HUDEP-2 (cell line): ENCODE measurements around the gene RFC1.
A peak's percentile ranks its signal among the peaks of the same experiment; 100 is the strongest.
"Not testable (repeated sequence)": the region's sequence is repeated elsewhere in the genome, so short reads cannot be mapped to it uniquely, and the experiment has no call there.

Experiments
- DNase-seq, 76 experiments: peaks; one replicate each; lab custom pipeline; 2025; ENCODE audit not compliant: unreplicated experiment in 76 of 76; lab: John Stamatoyannopoulos, UW

RFC1 gene

GRCh38 chr4:39308611-39309010 is 57.6 kb downstream of the RFC1 start:
- DNase-seq, result no peak

DNA sequence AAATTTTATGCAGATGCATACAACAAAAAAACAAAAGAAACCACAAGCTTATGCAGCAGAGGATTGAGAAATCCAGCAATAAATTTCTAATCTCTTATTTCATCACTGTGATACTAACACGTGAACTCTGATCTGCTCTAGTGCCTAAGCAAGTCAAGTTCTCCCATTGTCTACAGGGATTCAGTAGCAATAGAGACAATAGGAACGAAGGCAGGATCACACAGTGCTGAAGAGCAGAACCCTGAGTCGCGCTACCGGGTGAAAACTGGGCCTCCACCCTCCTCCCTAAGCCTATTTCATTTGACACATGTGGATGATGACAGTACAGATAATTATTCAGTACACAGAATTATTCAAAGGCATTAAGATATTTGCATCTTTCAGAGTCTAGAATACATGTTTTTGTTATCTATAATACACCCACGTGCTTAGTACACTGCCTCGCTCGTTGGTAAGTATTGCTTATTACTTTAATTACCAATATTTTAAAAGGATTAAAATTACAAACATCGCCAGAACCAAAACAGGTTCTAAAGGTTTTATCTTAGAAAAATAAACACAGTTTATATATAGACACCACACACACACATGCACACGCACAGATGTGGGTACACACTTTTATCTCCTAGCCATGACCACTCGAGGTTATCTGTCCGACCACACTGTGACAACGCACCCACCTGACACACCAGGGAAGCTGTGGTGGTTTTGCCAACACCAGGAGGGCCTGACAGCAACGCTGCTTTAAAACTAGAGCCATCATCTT is 60.1 kb downstream of the RFC1 start:
- peak in 66 of 76 experiments; percentile 2 to 81 (median 37) for DNase-seq

- DNase-seq, result no peak
Measured at GRCh38 chr4:39304651-39305050, 61.5 kb downstream of the RFC1 start.

DNA sequence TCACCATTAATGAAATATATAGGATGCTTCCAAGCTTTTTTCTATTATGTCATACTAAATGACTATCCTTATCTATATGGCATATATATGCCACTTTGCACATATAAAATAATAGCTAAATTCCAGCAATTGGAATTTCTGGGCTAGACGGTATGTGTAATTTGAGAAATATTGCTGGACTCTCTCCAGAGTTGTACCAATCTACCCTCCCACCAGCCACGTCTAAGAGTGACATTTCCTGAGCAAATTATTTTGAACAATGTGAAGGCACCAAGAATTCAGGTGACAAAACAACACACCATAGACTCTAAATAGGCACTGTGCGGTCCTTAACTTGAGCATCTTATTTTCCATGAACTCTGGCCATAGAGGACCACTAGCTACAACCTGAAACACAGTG is 62.3 kb downstream of the RFC1 start:
- DNase-seq, result no peak

- no peak for DNase-seq
Measured at GRCh38 chr4:39302901-39303300, 63.3 kb downstream of the RFC1 start.

DNA sequence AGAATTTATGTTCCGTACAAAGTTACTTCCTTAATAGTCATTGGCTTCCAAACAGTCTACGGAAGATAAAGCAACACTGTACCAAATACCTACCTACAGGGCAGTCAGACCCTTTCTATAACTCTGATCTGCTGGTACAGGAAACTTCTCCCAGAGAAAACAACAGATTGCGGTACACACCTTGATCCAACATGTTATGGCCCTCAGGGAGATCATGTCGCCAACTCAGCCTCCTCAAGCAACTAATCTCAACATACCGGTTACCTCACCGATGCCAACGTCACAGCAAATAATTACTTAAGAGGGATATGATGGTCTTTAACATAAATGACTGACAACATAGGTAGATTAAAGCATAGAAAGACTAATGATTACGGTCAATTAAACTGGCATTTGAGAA is 70.4 kb downstream of the RFC1 start:
- DNase-seq, result no peak

DNA sequence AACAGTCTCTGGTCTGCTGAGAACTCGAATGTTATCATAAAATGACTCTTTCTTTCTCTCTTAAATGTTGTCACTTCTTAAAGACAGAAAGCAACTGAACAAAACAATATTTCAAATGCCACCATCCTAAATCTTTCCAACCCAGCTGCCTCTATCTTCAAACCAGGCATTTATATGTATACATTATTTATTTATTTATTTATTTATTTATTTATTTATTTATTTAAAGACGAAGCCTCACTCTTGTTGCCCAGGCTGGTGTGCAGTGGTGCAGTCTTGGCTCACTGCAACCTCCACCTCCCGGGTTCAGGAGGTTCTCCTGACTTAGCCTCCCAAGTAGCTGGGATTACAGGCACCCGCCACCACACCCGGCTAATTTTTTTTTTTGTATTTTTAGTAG is 73.7 kb downstream of the RFC1 start:
- not testable (repeated sequence) for DNase-seq

- DNase-seq, result no peak
Measured at GRCh38 chr4:39291686-39292085, 74.5 kb downstream of the RFC1 start.

- no peak for DNase-seq
Measured at GRCh38 chr4:39287223-39287622, 78.9 kb downstream of the RFC1 start.

DNA sequence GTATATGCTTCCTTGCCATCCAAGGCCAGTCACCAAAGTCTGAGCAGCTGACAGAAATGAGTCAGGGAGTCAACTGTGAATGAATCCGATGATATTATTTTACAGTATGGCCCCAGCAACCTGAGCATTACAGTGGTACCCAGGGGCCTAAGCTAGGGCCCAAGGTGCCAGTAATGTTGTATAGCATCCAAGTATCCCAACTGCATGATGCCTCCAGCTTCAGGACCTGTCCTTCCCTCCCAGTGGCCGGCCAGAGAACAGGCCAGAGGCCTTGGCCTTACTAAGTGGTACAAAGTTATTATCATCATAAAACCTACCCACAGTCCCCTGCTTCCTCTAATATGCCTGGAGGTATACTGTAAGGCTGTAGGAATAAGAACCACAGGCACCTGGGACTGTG is 79.9 kb downstream of the RFC1 start:
- DNase-seq, result no peak

GRCh38 chr4:39285853-39286252 is 80.3 kb downstream of the RFC1 start:
- no peak for DNase-seq

- no peak for DNase-seq
Measured at GRCh38 chr4:39285111-39285795, 80.9 kb downstream of the RFC1 start.

GRCh38 chr4:39280770-39281169 is 85.4 kb downstream of the RFC1 start:
- DNase-seq, result no peak

GRCh38 chr4:39279416-39279815 is 86.7 kb downstream of the RFC1 start:
- DNase-seq, result no peak

- no peak for DNase-seq
Measured at GRCh38 chr4:39278476-39278875, 87.7 kb downstream of the RFC1 start.

- DNase-seq, result not testable (repeated sequence)
Measured at GRCh38 chr4:39277661-39278060, 88.5 kb downstream of the RFC1 start.

GRCh38 chr4:39274503-39274902 is 91.7 kb downstream of the RFC1 start:
- DNase-seq, result no peak

DNA sequence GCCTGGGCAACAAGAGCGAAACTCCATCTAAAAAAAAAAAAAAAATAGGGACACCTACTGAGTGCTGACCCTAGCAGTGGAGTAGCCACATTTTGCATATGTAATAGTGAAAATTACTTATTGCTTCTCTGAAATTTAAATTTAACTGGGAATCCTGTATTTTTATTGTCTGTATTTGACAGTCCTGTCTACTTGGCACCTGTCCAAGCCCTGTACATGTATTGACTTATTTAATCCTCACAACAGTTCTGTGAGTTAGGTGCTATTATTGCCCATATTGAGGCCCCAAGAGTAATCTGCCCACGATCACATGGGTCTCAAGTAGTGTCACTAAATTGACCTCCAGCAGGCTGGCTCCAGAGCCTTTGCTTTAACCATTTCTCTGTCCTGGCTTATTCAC is 102.3 kb downstream of the RFC1 start:
- peak in 1 of 76 experiments; percentile 1 for DNase-seq

DNA sequence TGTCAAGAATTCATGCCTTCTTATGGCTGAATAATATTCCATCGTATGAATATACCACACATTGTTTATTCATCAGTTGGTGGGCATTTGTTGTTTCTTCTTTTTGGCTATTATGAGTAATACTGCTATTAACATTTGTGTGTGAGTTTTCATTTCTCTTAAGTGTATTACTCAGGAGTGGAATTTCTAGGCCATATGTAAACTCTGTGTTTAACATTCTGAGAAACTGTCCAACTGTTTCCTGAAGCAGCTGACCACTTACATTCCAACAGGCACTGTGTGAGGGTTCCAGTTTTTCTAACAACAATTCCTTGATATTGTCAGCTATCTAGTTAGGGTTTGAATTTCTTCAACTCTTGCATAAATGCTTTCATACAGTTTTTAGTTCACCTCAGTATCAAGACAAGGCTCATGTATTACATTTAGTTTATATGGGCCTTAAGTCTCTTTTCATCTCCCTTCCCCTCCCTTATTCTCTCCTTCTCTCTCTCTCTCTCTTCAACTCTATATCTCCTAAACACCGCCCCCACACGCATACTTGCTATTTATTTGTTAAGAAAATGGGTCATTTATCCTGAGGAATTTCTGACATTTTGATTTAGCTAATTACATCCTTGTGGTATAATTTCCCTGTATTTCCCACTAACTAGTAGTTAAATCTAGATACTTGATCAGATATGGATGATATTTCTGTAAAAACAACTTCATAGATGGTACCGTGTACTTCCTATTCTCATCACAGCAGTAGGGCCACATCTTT is 106.4 kb downstream of the RFC1 start:
- no peak for DNase-seq

GRCh38 chr4:39256436-39256835 is 109.7 kb downstream of the RFC1 start:
- DNase-seq, result no peak

- DNase-seq, result no peak
Measured at GRCh38 chr4:39255871-39256270, 110.3 kb downstream of the RFC1 start.

DNA sequence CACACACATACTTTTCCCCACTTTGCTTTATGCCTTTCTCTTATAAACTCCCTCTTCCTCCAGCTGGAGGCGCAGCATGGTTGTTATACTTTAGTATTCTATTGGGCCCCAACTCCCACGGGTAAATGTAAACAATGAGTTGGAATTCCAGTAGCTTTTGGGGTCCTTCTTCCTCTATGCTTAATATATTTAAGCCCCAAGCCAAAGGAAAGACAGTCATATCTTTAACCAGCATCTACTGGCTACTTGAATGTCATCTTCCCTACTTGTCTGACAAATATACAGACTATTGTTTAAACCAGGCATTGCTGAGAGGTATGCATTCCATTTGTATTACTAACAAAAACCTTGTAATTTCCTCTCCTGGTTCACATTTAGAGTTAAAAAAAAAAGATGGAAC is 110.9 kb downstream of the RFC1 start:
- no peak for DNase-seq
